Aorta (tissue), 5 donors: ENCODE data around the gene EIF4G3. TPM values are rescaled to one million over a fixed set of nuclear protein-coding genes. Genes with fewer than 3 reads are reported as not detected.

Experiments
- ATAC-seq: fragments of 200-7000 bp; cut with Tn5 transposase; one replicate; pipeline ENCODE4 v1.9.1; 2022; ENCODE audit warnings: moderate library complexity; ENCODE audit not compliant: low FRiP score
- DNase-seq, 2 donors: peaks; one replicate each; pipeline ENCODE4 v3.0.0-alpha.2; 2020
- H3K27ac ChIP-seq, 2 donors: one replicate each; pipeline ENCODE4 v1.5.1; 2013; ENCODE audit warnings: low read length in 2 of 2, mild to moderate bottlenecking in 2 of 2, moderate library complexity in 2 of 2, control low read depth in 1 of 2, inconsistent platforms in 1 of 2, low read depth in 1 of 2
- H3K27me3 ChIP-seq, 2 donors: one replicate each; pipeline ENCODE4 v1.6.1; 2013; ENCODE audit warnings: control low read depth in 1 of 2, low read length in 1 of 2, mild to moderate bottlenecking in 1 of 2, moderate library complexity in 1 of 2; ENCODE audit not compliant: insufficient read depth in 2 of 2, control insufficient read depth in 1 of 2
- H3K36me3 ChIP-seq, 2 donors: one replicate each; pipeline ENCODE4 v1.6.1; 2013; ENCODE audit warnings: control low read depth in 1 of 2, low read length in 1 of 2, mild to moderate bottlenecking in 1 of 2; ENCODE audit not compliant: insufficient read depth in 2 of 2, control insufficient read depth in 1 of 2
- H3K4me1 ChIP-seq, 2 donors: one replicate each; pipeline ENCODE4 v1.6.1; 2013; ENCODE audit warnings: low read length in 2 of 2, control low read depth in 1 of 2, mild to moderate bottlenecking in 1 of 2, moderate library complexity in 1 of 2; ENCODE audit not compliant: insufficient read depth in 2 of 2, control insufficient read depth in 1 of 2
- H3K4me3 ChIP-seq, 2 donors: one replicate each; pipeline ENCODE4 v1.5.1; 2013; ENCODE audit warnings: low read length in 2 of 2, control low read depth in 1 of 2, mild to moderate bottlenecking in 1 of 2
- H3K9me3 ChIP-seq: one replicate; pipeline ENCODE4 v1.6.1; 2013; ENCODE audit warnings: mild to moderate bottlenecking, low read length; ENCODE audit not compliant: control insufficient read depth
- WGBS, 2 donors: extraction: QIAGEN DNeasy Blood & Tissue Kit; methylation state at CpG; one replicate each; pipeline ENCODE4 v1.1.7; 2013; 5-methylcytosine and 5-hydroxymethylcytosine counted together
- intact Hi-C, 2 donors: fragments of 100-400 bp; cut with DNase I; formaldehyde crosslinking; loops; one replicate each; pipeline versions ENCODE4 v1.14.2 to v1.15.0; 2022
- polyA plus RNA-seq, 2 donors: library from polyadenylated mRNA; stranded (reverse); fragments of 200-250 nt; gene quantifications; one replicate each; pipeline ENCODE4 v1.2.3, GENCODE V29; 2013
- total RNA-seq, 2 donors: library from RNA; stranded (reverse); fragmentation: NEBNext Ultra II Directional; extraction: Animal tissue kit (Norgen Biotek cat#: 25700); gene quantifications; one replicate each; pipeline ENCODE4 v1.2.1, GENCODE V29; 2021
- donor health status: healthy with polysubstance abuse.
- donor health status: Bipolar disorder and iron deficiency.
- donor health status: DM: no; HTN: no; CAD: no.
- donor health status: DM: no; HTN: no; CAD: no.
- donor health status: DM: yes; HTN: yes; CAD: no.

The EIF4G3 gene
- total and polyA plus RNA-seq, 4 donors = 7.3 to 84.4 (median 37.3) TPM

GRCh38 chr1:20950679-20951078 lies 226.0 kb downstream of the EIF4G3 start:
- Histone ChIP-seq H3K27me3 (no peaks in the 10 kb centered on the region), H3K4me1 (no peaks in the 10 kb centered on the region), H3K9me3 (no peaks in the 10 kb centered on the region), H3K27ac (no peak overlapping the region), H3K4me3 (no peak overlapping the region), H3K36me3 (peaks cover 0 to 2% of the 10 kb centered on the region in 2 donors)
- intact Hi-C loops = no loop called here
- ATAC-seq (no peak), DNase-seq (no peak)
- WGBS, 2 donors = 94 to 95% methylated on average over 3 of the region's 3 CpGs

- DNase-seq (no peak), ATAC-seq (no peak)
- Histone ChIP-seq H3K4me1 (no peaks in the 10 kb centered on the region), H3K27me3 (no peaks in the 10 kb centered on the region), H3K4me3 (no peak overlapping the region), H3K27ac (no peak overlapping the region), H3K9me3 (no peaks in the 10 kb centered on the region), H3K36me3 (peaks cover 0 to 2% of the 10 kb centered on the region in 2 donors)
- WGBS, 2 donors = 95% methylated on average over 9 of the region's 9 CpGs
- intact Hi-C loops = no loop called here
Observed at GRCh38 chr1:20949871-20950590, 226.7 kb downstream of the EIF4G3 start.

GRCh38 chr1:20948101-20948500 lies 228.6 kb downstream of the EIF4G3 start:
- H3K27me3 ChIP-seq = no peaks in the 10 kb centered on the region
- DNase-seq (no peak), ATAC-seq (no peak)
- H3K9me3 ChIP-seq = no peaks in the 10 kb centered on the region
- H3K4me3 ChIP-seq = no peak overlapping the region
- H3K27ac ChIP-seq = no peak overlapping the region
- no peaks in the 10 kb centered on the region for H3K4me1 ChIP-seq
- 64 to 72% methylated on average over 6 of the region's 6 CpGs for WGBS, 2 donors
- intact Hi-C loops = no loop called here
- peaks cover 0 to 4% of the 10 kb centered on the region in 2 donors for H3K36me3 ChIP-seq

DNA sequence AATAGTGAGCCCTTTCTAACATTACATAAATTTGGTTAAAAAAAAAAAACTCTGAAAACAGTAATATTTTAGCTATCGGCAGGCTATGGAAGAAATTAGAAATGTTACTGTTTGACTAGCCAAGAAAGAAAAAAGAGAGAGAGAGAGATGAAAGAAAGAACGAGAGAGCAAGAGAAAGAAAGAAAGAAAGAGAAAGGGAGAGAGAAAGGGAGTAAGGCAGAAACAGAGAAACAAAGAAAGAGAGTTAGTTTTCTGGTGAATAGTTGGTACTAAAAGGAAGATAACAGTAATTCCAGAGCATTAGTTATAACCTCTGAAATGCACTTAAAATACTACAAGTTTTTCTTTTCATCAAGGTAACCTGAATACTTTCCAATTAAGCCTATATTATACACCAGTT lies 229.3 kb downstream of the EIF4G3 start:
- intact Hi-C loops = no loop called here
- no peaks in the 10 kb centered on the region for H3K9me3 ChIP-seq
- no peak overlapping the region for H3K27ac ChIP-seq
- DNase-seq (no peak), ATAC-seq (no peak)
- no peak overlapping the region for H3K4me3 ChIP-seq
- no peaks in the 10 kb centered on the region for H3K27me3 ChIP-seq
- H3K4me1 ChIP-seq = no peaks in the 10 kb centered on the region
- H3K36me3 ChIP-seq = peaks cover 0 to 4% of the 10 kb centered on the region in 2 donors
- 67 to 68% methylated on average over 2 of the region's 2 CpGs for WGBS, 2 donors

- 67 to 68% methylated on average over 2 of the region's 2 CpGs for WGBS, 2 donors
Observed at GRCh38 chr1:20936621-20937020, 240.1 kb downstream of the EIF4G3 start.

DNA sequence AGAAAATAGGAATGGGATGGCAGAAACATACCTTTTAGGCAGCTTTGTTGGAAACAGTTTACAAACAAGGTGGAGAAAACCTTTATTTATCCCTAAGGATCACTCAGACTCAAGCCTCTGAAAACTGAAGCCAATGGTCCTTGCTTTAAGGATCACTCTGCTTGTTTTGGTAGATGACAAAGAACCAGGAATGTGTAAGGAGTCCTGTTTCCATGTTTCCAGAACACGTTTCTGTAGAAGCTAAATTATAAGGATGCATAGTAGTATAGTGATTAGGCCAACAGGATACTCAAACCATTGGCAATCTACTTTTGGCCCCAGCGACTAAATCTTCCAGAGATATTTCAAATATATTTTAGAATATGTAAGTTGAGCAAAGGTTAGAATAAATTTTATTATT lies 240.5 kb downstream of the EIF4G3 start:
- ATAC-seq (no peak), DNase-seq (no peak)
- no peaks in the 10 kb centered on the region for H3K36me3 ChIP-seq
- H3K9me3 ChIP-seq = no peaks in the 10 kb centered on the region
- intact Hi-C loops = no loop called here
- H3K4me1 ChIP-seq = no peaks in the 10 kb centered on the region
- no peak overlapping the region for H3K4me3 ChIP-seq
- no peak overlapping the region for H3K27ac ChIP-seq
- H3K27me3 ChIP-seq = no peaks in the 10 kb centered on the region
- WGBS, 2 donors = 63 to 65% methylated on average over 2 of the region's 2 CpGs

More at GRCh38 chr1:20936621-20937020, 240.1 kb downstream of the EIF4G3 start:
- H3K4me3 ChIP-seq = no peak overlapping the region
- intact Hi-C loops = no loop called here
- peaks cover 0 to 1% of the 10 kb centered on the region in 2 donors for H3K36me3 ChIP-seq
- no peak overlapping the region for H3K27ac ChIP-seq
- ATAC-seq (no peak), DNase-seq (no peak)
- H3K9me3 ChIP-seq = no peaks in the 10 kb centered on the region
- H3K4me1 ChIP-seq = no peaks in the 10 kb centered on the region
- no peaks in the 10 kb centered on the region for H3K27me3 ChIP-seq

- no peak overlapping the region for H3K4me3 ChIP-seq
- 97 to 98% methylated on average over 1 of the region's 1 CpG for WGBS, 2 donors
- no peaks in the 10 kb centered on the region for H3K4me1 ChIP-seq
- intact Hi-C loops = no loop called here
- no peaks in the 10 kb centered on the region for H3K9me3 ChIP-seq
- no peak overlapping the region for H3K27ac ChIP-seq
- no peaks in the 10 kb centered on the region for H3K27me3 ChIP-seq
- H3K36me3 ChIP-seq = no peaks in the 10 kb centered on the region
- ATAC-seq = no peak
- DNase-seq = no peak
Observed at GRCh38 chr1:20935717-20936116, 241.0 kb downstream of the EIF4G3 start.

DNA sequence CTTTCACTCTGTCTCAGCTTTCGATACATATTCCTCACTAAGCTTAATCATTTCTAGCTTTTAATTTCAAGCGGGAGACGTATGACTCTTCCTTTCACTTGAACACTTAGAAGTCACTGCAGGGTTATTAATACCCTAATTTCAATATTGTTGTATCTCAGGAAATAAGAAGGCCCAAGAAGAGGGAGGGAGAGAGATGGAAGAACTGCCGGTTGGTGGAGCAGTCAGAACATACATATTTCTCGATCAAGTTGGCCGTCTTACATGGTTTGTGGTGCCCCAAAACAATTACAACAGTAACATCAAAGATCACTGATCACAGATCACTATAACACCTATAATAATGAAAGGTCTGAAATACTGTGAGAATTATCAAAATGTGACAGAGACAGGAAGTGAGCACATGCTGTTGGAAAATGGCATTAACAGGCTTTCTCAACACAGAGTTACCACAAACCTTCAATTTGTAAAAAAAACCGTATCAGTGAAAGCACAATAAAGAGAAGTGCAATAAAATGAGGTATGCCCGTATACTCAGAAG lies 244.2 kb downstream of the EIF4G3 start:
- intact Hi-C loops = no loop called here

DNA sequence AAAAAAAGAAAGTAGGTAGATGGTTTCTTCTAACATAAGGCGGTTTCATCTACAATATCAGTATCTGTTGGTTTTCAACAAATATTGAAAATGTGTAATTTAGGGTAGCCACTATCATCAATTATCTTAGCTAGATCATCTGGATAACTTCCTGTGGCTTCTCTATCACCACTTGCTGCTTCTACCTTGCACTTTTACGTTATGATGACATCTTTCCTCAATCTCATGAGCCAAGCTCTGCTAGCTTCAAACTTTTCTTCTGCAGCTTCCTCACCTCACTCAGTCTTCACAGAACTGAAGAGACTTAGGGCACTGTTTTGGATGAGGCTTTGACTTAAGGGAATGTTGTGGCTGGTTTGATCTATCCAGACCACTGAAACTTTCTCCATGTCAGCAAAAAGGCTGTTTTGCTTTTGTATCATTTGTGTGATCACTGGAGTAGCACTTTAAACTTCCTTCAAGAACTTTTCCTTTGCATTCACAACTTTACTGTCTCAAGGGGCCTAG lies 244.7 kb downstream of the EIF4G3 start:
- WGBS, 2 donors = 92% methylated on average over 2 of the region's 2 CpGs

More for the DNA sequence above, 244.2 kb downstream of the EIF4G3 start:
- DNase-seq (no peak), ATAC-seq (no peak)
- Histone ChIP-seq H3K27ac (no peak overlapping the region), H3K9me3 (no peaks in the 10 kb centered on the region), H3K27me3 (no peaks in the 10 kb centered on the region), H3K36me3 (no peaks in the 10 kb centered on the region), H3K4me3 (no peak overlapping the region), H3K4me1 (no peaks in the 10 kb centered on the region)
- WGBS, 2 donors = 92 to 93% methylated on average over 8 of the region's 8 CpGs

More for the DNA sequence above, 244.7 kb downstream of the EIF4G3 start:
- Histone ChIP-seq H3K9me3 (no peaks in the 10 kb centered on the region), H3K4me3 (no peak overlapping the region), H3K4me1 (no peaks in the 10 kb centered on the region), H3K36me3 (no peaks in the 10 kb centered on the region), H3K27me3 (no peaks in the 10 kb centered on the region), H3K27ac (no peak overlapping the region)
- ATAC-seq (no peak), DNase-seq (no peak)
- intact Hi-C loops = no loop called here
